Left lung (tissue), 14 donors: ENCODE data around the gene ZNF254. TPM values are rescaled to one million over a fixed set of nuclear protein-coding genes. Genes with fewer than 3 reads are reported as not detected.
"Not testable (repeated sequence)": the region's sequence is repeated elsewhere in the genome, so short reads cannot be mapped to it uniquely, and the experiment has no call there.

Source experiments
- ATAC-seq: fragments of 200-7000 bp; cut with Tn5 transposase; one replicate; pipeline ENCODE4 v1.9.1; 2020; ENCODE audit warnings: moderate library complexity
- DNase-seq, 4 donors: peaks; one replicate each; pipeline ENCODE4 v3.0.0-alpha.2; 2013 to 2020
- H3K27ac ChIP-seq, 2 donors: fragments of 200-600 bp; sonication (generic) in 1 of 2; one replicate each; pipeline versions ENCODE4 v1.5.0 to v1.8.0; 2020 to 2021
- H3K27me3 ChIP-seq, 2 donors: fragments of 200-600 bp; sonication (generic) in 1 of 2; one replicate each; pipeline versions ENCODE4 v1.5.0 to v1.8.0; 2020 to 2021
- H3K36me3 ChIP-seq, 2 donors: fragments of 200-600 bp; sonication (generic) in 1 of 2; one replicate each; pipeline versions ENCODE4 v1.5.0 to v1.8.0; 2020 to 2021
- H3K4me1 ChIP-seq, 2 donors: fragments of 200-600 bp; one replicate each; pipeline ENCODE4 v1.8.0; 2021
- H3K4me3 ChIP-seq, 2 donors: fragments of 200-600 bp; sonication (generic) in 1 of 2; one replicate each; pipeline versions ENCODE4 v1.5.0 to v1.8.0; 2020 to 2021; ENCODE audit warnings: mild to moderate bottlenecking in 1 of 2
- H3K9me3 ChIP-seq, 2 donors: fragments of 200-600 bp; sonication (generic) in 1 of 2; one replicate each; pipeline versions ENCODE4 v1.5.0 to v1.8.0; 2020 to 2021
- intact Hi-C, 2 donors: fragments of 100-400 bp; cut with DNase I; formaldehyde crosslinking; loops; one replicate each; pipeline versions ENCODE4 v1.11.2 to v1.14.2; 2022
- long read RNA-seq, 12 donors: library from polyadenylated mRNA in 2 of 12; unstranded in 2 of 12; transcript quantifications; one replicate each; pipeline ENCODE4 v2.0.0 and lab custom pipeline, GENCODE V29; 2019 to 2026
- polyA plus RNA-seq, 6 donors: library from polyadenylated mRNA; unstranded; fragments of 120-200 nt; gene quantifications; one replicate each; pipeline ENCODE4 v1.2.1, GENCODE V29; 2013; ENCODE audit not compliant: insufficient read length in 6 of 6
- total RNA-seq, 2 donors: library from RNA; stranded (reverse); fragmentation: NEBNext Ultra II Directional; extraction: Animal tissue kit (Norgen Biotek cat#: 25700); gene quantifications; one replicate each; pipeline ENCODE4 v1.2.1, GENCODE V29; 2021
- TF ChIP-seq, protein P1 (sequence below), 2 donors: fragments of 200-600 bp; sonication (generic) in 1 of 2; IDR thresholded peaks; one replicate each; pipeline versions ENCODE4 v1.5.0 to v1.8.0; 2021; ENCODE audit warnings: antibody characterized with exemption in 2 of 2
- donor health status: DM: no; HTN: yes; CAD: no.
- donor health status: DM: no; HTN: no; CAD: no.

The ZNF254 gene
- total RNA-seq (10 to 100 TPM; 14.7 to 21.3 TPM), polyA plus RNA-seq (10 to 100 TPM; 37.6 to 41.8 (median 38.6) TPM)
- long read RNA-seq, donor 1, full-length matches to known transcripts, result 16 of 32 reads
- long read RNA-seq, donor 1, partial matches to known transcripts, result 8 of 32 reads
- long read RNA-seq, donor 1, other reads (novel, unspliced or antisense), result 8 of 32 reads
- long read RNA-seq, donor 2, transcript ZNF254-202 (4 exons, 3,967 nt), result major isoform, 12 of 21 reads
- long read RNA-seq, donor 2, partial matches to known transcripts, result 0 of 21 reads
- long read RNA-seq, donor 2, other reads (novel, unspliced or antisense), result 5 of 21 reads
- long read RNA-seq, donor 3, transcript ZNF254-202 (4 exons, 3,967 nt), result major isoform, 7 of 19 reads
- long read RNA-seq, donor 3, partial matches to known transcripts, result 0 of 19 reads
- long read RNA-seq, donor 3, other reads (novel, unspliced or antisense), result 11 of 19 reads
- long read RNA-seq, donor 4, partial matches to known transcripts, result 0 of 4 reads
- long read RNA-seq, donor 4, other reads (novel, unspliced or antisense), result 2 of 4 reads
- long read RNA-seq, donor 5, transcript ZNF254-202 (4 exons, 3,967 nt), result major isoform, 8 of 10 reads
- long read RNA-seq, donor 5, partial matches to known transcripts, result 0 of 10 reads
- long read RNA-seq, donor 5, other reads (novel, unspliced or antisense), result 0 of 10 reads
- long read RNA-seq, donor 6, full-length matches to known transcripts, result 10 of 10 reads
- long read RNA-seq, donor 6, partial matches to known transcripts, result 0 of 10 reads
- long read RNA-seq, donor 6, other reads (novel, unspliced or antisense), result 0 of 10 reads
- long read RNA-seq, donor 7, partial matches to known transcripts, result 0 of 2 reads
- long read RNA-seq, donor 7, other reads (novel, unspliced or antisense), result 0 of 2 reads
- long read RNA-seq, donor 8, partial matches to known transcripts, result 9 of 16 reads
- long read RNA-seq, donor 8, other reads (novel, unspliced or antisense), result 0 of 16 reads
- long read RNA-seq, donor 9, result 0 reads
- long read RNA-seq, donor 10, partial matches to known transcripts, result 0 of 1 reads
- long read RNA-seq, donor 10, other reads (novel, unspliced or antisense), result 1 of 1 reads
- long read RNA-seq, donor 11, result 0 reads
- long read RNA-seq, donor 12, full-length matches to known transcripts, result 6 of 6 reads
- long read RNA-seq, donor 12, partial matches to known transcripts, result 0 of 6 reads
- long read RNA-seq, donor 12, other reads (novel, unspliced or antisense), result 0 of 6 reads

- ATAC-seq (peak; percentile 99), DNase-seq (peak; percentile 89 to 96 (median 94))
- intact Hi-C loops, result no loop called here
- H3K9me3 ChIP-seq, result no peaks in the 10 kb centered on the region
- no peaks in the 10 kb centered on the region for H3K27me3 ChIP-seq
- H3K4me1 ChIP-seq, result peaks cover 7 to 12% of the 10 kb centered on the region in 2 donors
- H3K36me3 ChIP-seq, result peaks cover 0 to under 1% of the 10 kb centered on the region in 2 donors
- peak within 1 kb of the TSS; percentile 91 to 92 for H3K27ac ChIP-seq
- TF ChIP-seq, protein P1, sequence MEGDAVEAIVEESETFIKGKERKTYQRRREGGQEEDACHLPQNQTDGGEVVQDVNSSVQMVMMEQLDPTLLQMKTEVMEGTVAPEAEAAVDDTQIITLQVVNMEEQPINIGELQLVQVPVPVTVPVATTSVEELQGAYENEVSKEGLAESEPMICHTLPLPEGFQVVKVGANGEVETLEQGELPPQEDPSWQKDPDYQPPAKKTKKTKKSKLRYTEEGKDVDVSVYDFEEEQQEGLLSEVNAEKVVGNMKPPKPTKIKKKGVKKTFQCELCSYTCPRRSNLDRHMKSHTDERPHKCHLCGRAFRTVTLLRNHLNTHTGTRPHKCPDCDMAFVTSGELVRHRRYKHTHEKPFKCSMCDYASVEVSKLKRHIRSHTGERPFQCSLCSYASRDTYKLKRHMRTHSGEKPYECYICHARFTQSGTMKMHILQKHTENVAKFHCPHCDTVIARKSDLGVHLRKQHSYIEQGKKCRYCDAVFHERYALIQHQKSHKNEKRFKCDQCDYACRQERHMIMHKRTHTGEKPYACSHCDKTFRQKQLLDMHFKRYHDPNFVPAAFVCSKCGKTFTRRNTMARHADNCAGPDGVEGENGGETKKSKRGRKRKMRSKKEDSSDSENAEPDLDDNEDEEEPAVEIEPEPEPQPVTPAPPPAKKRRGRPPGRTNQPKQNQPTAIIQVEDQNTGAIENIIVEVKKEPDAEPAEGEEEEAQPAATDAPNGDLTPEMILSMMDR (IDR thresholded peaks at IDR 0.05), result no peak
- H3K4me3 ChIP-seq, result peak within 1 kb of the TSS; percentile 53 to 67
These were observed at the start of gene ZNF254 for GRCh38 chr19:24086974-24087595. TSS of gene ZNF254 (plus strand) at chr19:24087187. CDS start at chr19:24087308, 121 bp downstream.

GRCh38 chr19:24040621-24041020 is 46.4 kb upstream of the ZNF254 start:
- no peak for DNase-seq
- Histone ChIP-seq H3K27ac (no peak overlapping the region), H3K4me3 (no peak overlapping the region), H3K36me3 (peaks cover 0 to 55% of the 10 kb centered on the region in 2 donors), H3K9me3 (no peaks in the 10 kb centered on the region), H3K4me1 (peaks cover 0 to 19% of the 10 kb centered on the region in 2 donors), H3K27me3 (no peaks in the 10 kb centered on the region)
- ATAC-seq, result no peak
- TF ChIP-seq, protein P1 (IDR thresholded peaks at IDR 0.05), result no peak
- intact Hi-C loops, result no loop called here

- H3K27me3 ChIP-seq, DNase-seq, intact Hi-C loops: not testable (repeated sequence)
These were observed 45.7 kb upstream of the ZNF254 start for GRCh38 chr19:24041326-24041725.

GRCh38 chr19:24046550-24046949 is 40.4 kb upstream of the ZNF254 start:
- Histone ChIP-seq H3K4me3 (no peak overlapping the region), H3K4me1 (no peaks in the 10 kb centered on the region), H3K36me3 (peaks cover 0 to 80% of the 10 kb centered on the region in 2 donors), H3K27me3 (no peaks in the 10 kb centered on the region), H3K27ac (no peak overlapping the region), H3K9me3 (no peaks in the 10 kb centered on the region)
- no peak for DNase-seq
- ATAC-seq, result no peak
- TF ChIP-seq, protein P1 (IDR thresholded peaks at IDR 0.05), result no peak
- intact Hi-C loops, result no loop called here

More at GRCh38 chr19:24041326-24041725, 45.7 kb upstream of the ZNF254 start:
- not testable (repeated sequence) for H3K4me3 ChIP-seq, H3K27ac ChIP-seq, ATAC-seq, H3K9me3 ChIP-seq
- Histone ChIP-seq H3K4me1 (peaks cover 0 to 12% of the 10 kb centered on the region in 2 donors), H3K36me3 (peaks cover 0 to 53% of the 10 kb centered on the region in 2 donors)

DNA sequence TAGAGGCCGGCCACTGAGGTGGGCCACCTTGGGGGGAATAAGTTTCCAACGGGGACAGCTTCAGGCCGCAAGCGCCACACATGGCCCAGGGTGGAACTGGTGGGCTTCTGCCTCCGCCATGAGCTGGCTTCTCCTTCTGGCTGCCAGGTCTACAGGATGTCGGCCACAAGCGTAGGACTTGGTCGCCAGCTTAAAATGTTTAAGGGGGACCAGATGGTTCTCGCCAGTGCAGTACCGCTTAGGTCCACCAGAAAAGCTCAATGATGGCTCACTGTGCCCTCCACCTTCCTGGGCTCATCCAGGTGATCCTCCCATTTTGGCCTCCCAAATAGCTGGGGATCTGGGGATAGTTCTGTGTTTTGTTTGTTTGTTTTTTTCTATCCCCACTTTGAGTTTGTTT is 38.7 kb upstream of the ZNF254 start:
- no peak overlapping the region for H3K27ac ChIP-seq
- H3K9me3 ChIP-seq, result no peaks in the 10 kb centered on the region
- no peak overlapping the region for H3K4me3 ChIP-seq
- H3K36me3 ChIP-seq, result peaks cover 0 to 90% of the 10 kb centered on the region in 2 donors
- H3K27me3 ChIP-seq, result no peaks in the 10 kb centered on the region
- no peaks in the 10 kb centered on the region for H3K4me1 ChIP-seq
- DNase-seq (no peak), ATAC-seq (no peak)
- intact Hi-C loops, result no loop called here
- TF ChIP-seq, protein P1 (IDR thresholded peaks at IDR 0.05), result no peak
